ENCODE data around the gene RNF32.

GRCh38 chr7:156680281-156680680, 39.7 kb downstream of the RNF32 start:
- TF ChIP-seq PATZ1 (CRISPR knock-in tag; IDR thresholded peaks at IDR 0.05; ENCODE audit: borderline replicate concordance), result no peak
- TF ChIP-seq ZFP3 (CRISPR knock-in tag; IDR thresholded peaks at IDR 0.05), result no peak
- no peak for TF ChIP-seq ZFP30 (CRISPR knock-in tag; IDR thresholded peaks at IDR 0.05)
